ENCODE measurements around the gene IKZF3. TPM values are rescaled to one million over a fixed set of nuclear protein-coding genes. Genes with fewer than 3 reads are reported as not detected.

IKZF3 gene
- total RNA-seq, 1 experiment from 2014 or later: 0.22 TPM

GRCh38 chr17:39838057-39838456, 26.1 kb downstream of the IKZF3 start:
- Histone ChIP-seq H2BK120ac (ENCODE audit: low read depth, low read length, poor library complexity, severe bottlenecking) (no peak overlapping the region), H2AK5ac (ENCODE audit: insufficient read length, low read length) (no peak overlapping the region), H3K79me1 (ENCODE audit: insufficient read depth, low read depth, low read length, poor library complexity, severe bottlenecking) (no peaks in the 10 kb centered on the region), H3K27ac (ENCODE audit: insufficient read length, low read depth, low read length) (no peak overlapping the region), H4K8ac (replicated peaks; ENCODE audit: insufficient read length, low read depth, low read length) (no peak overlapping the region), H3K4ac (ENCODE audit: low read depth, low read length) (no peak overlapping the region), H3K79me2 (ENCODE audit: insufficient read depth, low read length) (no peaks in the 10 kb centered on the region), H3K27me3 (ENCODE audit: insufficient read depth, low read length) (no peaks in the 10 kb centered on the region), H3K9me3 (ENCODE audit: control insufficient read depth, low read depth, low read length) (no peaks in the 10 kb centered on the region), H2AFZ (ENCODE audit: low read length) (no peak overlapping the region), H3K23ac (ENCODE audit: insufficient read length, low read depth, low read length) (no peak overlapping the region), H3K14ac (ENCODE audit: insufficient read depth, low read length) (no peak overlapping the region), H2BK12ac (ENCODE audit: insufficient read length, low read depth, low read length) (no peak overlapping the region), H2BK5ac (ENCODE audit: insufficient read length, low read length) (no peak overlapping the region), H4K20me1 (ENCODE audit: control insufficient read depth, insufficient read depth, insufficient read length) (no peaks in the 10 kb centered on the region), H2BK20ac (ENCODE audit: low read depth, low read length, poor library complexity, severe bottlenecking) (no peak overlapping the region), H3K23me2 (ENCODE audit: insufficient read length, low read depth, low read length, poor library complexity, severe bottlenecking) (no peaks in the 10 kb centered on the region), H4K91ac (ENCODE audit: insufficient read length, low read depth, low read length) (no peak overlapping the region), H3K9ac (ENCODE audit: extremely low read depth, insufficient read length, low read length) (no peak overlapping the region), H3K4me1 (ENCODE audit: insufficient read depth, low read length) (no peaks in the 10 kb centered on the region), H4K5ac (ENCODE audit: insufficient read length, low read depth, low read length) (no peak overlapping the region), H3K4me2 (ENCODE audit: insufficient read depth, insufficient read length, low read length) (no peak overlapping the region), H3K56ac (ENCODE audit: insufficient read length, low read depth, low read length) (no peak overlapping the region), H2BK15ac (ENCODE audit: low read depth, low read length) (no peak overlapping the region), H3T11ph (ENCODE audit: low read length) (no peak overlapping the region), H3K18ac (ENCODE audit: insufficient read length, low read depth, low read length) (no peak overlapping the region)
- no peak for TF ChIP-seq CTCF (conservative IDR thresholded peaks at IDR 0.05)
- Mint-ChIP-seq H3K27me3 (ENCODE audit: low read depth) (peaks cover 10% of the 10 kb centered on the region), H3K36me3 (ENCODE audit: insufficient read depth in 1 of 3, low read depth in 3 of 3) (no peaks in the 10 kb centered on the region), H3K4me1 (no peaks in the 10 kb centered on the region), H3K9me3 (peaks cover 8 to 12% of the 10 kb centered on the region in 2 experiments; a peak in 4 of 5 replicates), H3K27ac (no peak overlapping the region), H3K4me3 (no peak overlapping the region)
- no peak for DNase-seq
- no CpG with 5 or more reads among the region's 1 CpG for WGBS (ENCODE audit: extremely low coverage, insufficient read length, low lambda C conversion rate)

All from H9 (cell line).